ENCODE data around the gene DSCAML1.

DSCAML1 gene

DNA sequence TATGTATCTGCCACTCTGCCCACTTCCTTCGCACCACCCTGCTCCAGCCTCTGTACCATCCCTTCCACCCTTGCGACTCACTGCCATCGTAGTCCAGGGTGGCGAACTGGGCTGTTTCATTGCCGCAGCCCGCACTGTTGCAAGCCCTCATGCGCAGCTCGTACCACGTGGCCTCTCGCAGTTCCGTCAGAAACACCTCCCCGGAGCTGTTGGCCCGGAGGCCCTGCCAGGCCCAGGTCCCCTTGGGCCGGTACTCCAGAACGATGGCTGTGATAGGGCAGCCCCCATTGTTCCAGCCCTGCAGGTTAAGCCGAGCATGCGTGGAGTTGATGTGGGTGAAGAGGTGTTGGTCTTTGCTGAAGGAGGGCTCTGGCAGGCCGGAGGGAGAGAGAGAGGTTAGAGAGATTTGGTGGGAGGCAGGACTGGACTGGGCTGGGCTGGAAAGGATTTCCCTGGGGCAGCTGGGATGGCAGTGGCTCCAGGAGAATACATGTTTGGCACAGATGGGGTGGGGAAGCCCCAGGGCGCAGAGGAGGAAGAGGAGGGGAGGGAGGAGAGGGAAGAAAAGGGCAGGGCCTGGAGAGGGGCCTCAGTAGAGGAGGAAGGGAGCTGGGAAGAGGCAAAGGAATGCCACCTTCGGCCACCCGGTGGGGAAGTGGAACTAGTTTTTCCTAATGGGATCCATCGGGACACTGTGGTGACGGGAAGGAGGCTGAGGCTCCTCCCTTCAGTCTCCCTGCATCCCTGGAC is 359.8 kb downstream of the DSCAML1 start:
- no peak for DNase-seq

DNA sequence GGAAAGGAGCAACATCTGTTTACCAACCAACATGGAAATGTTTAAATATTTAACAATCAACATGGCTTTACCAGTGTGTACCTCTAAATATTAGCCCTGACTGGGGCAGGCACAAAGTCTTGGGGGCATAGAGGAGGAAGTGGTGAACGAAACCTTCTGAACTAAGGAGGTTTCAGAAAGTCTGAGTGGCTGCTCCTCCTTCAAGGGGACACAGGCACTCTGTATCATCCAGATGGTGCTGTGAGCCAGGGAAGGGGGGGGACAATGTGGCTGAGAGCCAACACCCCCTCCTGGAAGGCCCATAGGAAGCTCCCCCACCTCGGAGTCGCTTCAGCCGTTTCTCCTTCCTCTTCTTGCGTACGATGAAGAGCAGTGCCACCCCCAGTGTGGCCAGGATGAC is 361.7 kb downstream of the DSCAML1 start:
- DNase-seq = no peak

- DNase-seq = no peak
These were observed 362.5 kb downstream of the DSCAML1 start for GRCh38 chr11:117434481-117434880.

- DNase-seq = no peak
These were observed 363.3 kb downstream of the DSCAML1 start for GRCh38 chr11:117433717-117434116.

- DNase-seq = no peak
These were observed 365.6 kb downstream of the DSCAML1 start for GRCh38 chr11:117431436-117431835.

GRCh38 chr11:117430293-117430955 is 366.6 kb downstream of the DSCAML1 start:
- no peak for DNase-seq

DNA sequence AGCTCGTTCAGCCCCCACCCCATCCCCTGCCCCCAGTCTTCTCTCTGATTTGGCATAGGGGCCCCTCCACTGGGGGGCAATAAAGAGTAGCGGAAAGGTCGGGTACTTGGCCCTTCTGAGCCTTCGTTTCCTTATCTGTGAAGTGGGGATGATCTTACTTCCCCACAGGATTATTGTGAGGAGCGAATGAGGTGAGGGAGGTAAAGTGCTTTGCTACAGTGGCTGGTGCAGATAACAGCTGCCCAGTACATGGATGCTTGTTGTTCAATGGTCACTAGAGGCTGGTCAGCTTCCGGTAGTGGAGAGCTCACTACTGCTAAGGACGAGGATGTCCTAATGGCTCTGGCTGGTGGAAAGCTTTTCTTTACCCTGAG is 368.2 kb downstream of the DSCAML1 start:
- DNase-seq = no peak

GRCh38 chr11:117428186-117428855 is 368.7 kb downstream of the DSCAML1 start:
- no peak for DNase-seq

DNA sequence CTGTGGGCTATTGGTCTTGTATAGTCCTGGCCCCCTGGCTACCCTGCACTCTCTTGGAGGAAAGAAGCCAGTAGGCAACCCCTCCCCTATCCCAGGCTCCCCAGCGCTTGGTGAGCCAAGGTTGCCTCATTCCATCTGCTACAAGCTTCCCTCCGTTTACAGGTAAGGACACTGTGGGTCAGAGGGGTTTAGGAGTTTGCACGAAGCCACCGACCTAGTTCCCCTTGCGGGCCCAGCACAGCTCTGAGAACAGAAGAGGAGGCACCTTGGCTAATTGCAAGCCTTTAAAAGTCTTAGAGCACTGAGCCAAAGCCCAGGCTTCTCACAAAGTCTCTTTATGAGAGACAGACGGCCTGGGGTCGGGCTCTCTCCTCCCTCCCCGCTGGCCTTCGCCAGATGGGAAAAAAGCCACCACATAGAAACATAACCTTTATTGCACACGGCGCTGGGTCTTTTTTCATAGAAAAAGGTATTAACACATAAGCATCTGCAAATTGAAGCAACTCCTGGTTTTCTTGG is 369.6 kb downstream of the DSCAML1 start:
- DNase-seq = no peak

DNA sequence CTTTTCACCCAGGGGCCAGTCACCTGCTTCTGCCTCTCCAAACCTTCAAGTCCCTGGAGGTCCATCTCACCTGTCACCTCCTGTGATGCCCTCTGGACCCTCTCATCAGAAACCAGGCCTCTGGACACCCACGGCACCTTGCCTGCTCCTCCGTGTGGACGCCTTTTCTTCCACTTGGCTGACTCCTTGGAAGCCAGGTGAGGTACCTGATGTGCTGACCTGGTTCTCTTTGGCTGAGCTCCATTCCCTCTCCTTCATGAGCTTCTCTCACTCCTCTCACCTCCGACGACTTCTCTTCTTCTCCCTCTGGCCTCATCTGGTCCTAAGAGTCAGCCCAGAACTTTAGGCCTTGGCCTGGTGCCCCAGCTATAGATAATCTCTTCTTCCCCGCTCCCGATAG is 370.1 kb downstream of the DSCAML1 start:
- no peak for DNase-seq

GRCh38 chr11:117426297-117426685 is 370.7 kb downstream of the DSCAML1 start:
- DNase-seq = peak; percentile 16

DNA sequence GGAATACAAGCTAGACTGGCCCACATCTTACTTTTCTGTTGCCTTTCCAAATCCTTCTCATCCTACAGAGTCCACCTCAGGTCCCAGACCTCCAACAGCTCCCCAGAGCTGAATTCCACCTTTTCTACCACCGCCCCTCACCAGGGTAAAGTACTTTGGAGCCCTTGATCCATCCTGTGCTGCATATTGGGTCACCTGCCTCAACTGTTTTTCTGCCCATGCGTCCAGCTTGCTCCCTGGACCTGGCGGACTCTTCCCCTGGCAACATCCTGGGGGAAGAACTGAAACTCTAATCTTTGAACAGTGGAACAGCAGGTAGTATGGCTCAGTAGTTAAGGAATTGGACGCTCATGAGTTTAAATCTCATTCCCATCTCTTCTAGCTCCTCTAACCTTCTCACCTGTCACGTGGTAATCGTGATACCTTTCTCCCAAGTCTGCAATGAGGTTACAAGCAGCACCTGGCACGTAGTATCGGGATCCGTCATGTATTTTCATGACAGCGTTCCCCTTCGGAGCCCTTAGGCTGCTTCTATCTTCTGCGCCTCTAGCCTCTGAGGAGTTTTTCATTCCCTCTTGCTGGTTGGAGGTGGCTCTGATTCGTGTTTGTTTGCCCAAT is 371.2 kb downstream of the DSCAML1 start:
- no peak for DNase-seq

DNA sequence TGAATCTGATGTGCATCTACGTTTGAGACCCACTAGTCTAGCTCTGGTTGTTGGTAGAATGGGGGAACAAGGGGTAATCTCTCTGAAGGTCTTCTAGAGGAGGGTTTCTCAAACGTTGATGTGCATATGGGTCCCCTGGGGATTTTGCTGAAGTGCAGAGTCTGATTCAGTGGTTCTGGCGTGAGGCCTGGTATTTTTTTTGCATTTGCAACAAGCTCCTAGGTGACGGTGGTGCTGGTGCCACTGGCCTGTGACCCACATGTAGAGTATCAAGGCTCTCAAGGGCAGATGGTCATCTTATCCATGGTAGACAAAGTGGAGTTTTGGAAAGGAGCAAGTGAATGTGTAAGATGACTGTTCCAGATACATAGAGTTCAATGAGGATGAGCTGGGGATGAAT is 372.2 kb downstream of the DSCAML1 start:
- no peak for DNase-seq

DNA sequence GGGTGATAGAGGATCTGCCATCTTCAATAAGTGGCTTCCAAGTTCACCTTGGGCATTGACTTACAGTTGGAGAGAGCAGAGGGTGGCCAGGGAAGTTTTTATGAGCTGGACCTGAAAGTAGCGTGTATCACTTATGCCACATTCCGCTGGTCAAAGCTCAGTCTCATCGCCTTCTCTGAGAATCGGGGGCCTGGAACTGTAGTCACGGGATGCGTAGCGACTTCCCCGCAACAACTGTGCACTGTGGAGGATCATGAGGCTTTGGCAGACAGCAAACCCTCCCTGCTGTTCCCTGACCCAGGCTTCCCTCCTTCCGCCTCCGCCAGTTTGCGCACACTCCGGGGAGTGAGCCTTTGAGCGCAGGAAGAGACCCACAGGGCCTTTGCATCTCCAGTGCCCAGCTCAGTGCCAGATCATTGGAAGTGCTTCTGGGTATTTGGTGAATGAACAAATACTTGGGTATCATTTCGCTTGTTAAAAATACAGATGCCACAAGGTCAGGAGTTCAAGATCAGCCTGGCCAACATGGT is 373.9 kb downstream of the DSCAML1 start:
- no peak for DNase-seq

GRCh38 chr11:117421476-117421875 is 375.5 kb downstream of the DSCAML1 start:
- no peak for DNase-seq

GRCh38 chr11:117421041-117421440 is 376.0 kb downstream of the DSCAML1 start:
- no peak for DNase-seq

- no peak for DNase-seq
These were observed 376.4 kb downstream of the DSCAML1 start for GRCh38 chr11:117420598-117420997.

- no peak for DNase-seq
These were observed 376.9 kb downstream of the DSCAML1 start for GRCh38 chr11:117420143-117420485.

- no peak for DNase-seq
These were observed 377.4 kb downstream of the DSCAML1 start for GRCh38 chr11:117419482-117420142.

- no peak for DNase-seq
These were observed 378.1 kb downstream of the DSCAML1 start for GRCh38 chr11:117418737-117419481.

- no peak for DNase-seq
These were observed 379.2 kb downstream of the DSCAML1 start for GRCh38 chr11:117417856-117418255.

GRCh38 chr11:117417342-117417741 is 379.7 kb downstream of the DSCAML1 start:
- DNase-seq = no peak

Data from NCI-H748 treated with DMSO at 0.1 percent for 48 hours (cell line).